ENCODE results near the gene GRM5. TPM values are rescaled to one million over a fixed set of nuclear protein-coding genes. Genes with fewer than 3 reads are reported as not detected.

The GRM5 gene
- total RNA-seq, 1 donor from 2014 or later = 0.13 TPM

DNA sequence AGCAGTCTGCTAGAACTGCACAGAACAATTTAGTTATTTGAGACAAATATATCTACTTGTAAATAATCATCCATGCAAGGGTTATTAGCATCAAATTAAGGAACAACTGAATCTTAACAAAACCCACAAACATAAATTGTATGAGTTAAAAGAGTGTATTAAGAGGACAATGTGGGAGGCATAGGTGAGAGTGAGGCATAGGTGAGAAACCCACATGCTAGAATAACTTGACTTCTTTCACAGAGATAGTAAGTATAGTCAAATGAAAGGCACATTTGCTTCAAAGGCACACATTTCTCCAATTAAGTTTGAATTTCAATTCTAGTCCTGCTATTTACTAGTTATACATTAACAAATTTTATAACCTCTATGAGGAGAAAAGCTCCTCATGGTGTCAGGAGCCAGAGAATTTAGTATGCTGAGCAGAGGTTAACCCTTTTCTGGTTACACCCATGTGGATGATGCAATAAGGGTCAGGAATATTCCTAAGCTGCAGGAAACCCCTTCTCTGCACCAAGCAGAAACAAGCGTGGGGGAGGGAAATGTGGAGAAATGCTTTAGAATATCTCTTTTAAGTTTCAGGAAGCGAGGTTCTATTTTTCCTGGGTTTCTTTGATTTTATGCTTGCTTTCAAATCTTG, 264.2 kb downstream of the GRM5 start:
- intact Hi-C loops (cut with DNase I) = no loop called here
- no peak for ATAC-seq (ENCODE audit: poor library complexity)

DNA sequence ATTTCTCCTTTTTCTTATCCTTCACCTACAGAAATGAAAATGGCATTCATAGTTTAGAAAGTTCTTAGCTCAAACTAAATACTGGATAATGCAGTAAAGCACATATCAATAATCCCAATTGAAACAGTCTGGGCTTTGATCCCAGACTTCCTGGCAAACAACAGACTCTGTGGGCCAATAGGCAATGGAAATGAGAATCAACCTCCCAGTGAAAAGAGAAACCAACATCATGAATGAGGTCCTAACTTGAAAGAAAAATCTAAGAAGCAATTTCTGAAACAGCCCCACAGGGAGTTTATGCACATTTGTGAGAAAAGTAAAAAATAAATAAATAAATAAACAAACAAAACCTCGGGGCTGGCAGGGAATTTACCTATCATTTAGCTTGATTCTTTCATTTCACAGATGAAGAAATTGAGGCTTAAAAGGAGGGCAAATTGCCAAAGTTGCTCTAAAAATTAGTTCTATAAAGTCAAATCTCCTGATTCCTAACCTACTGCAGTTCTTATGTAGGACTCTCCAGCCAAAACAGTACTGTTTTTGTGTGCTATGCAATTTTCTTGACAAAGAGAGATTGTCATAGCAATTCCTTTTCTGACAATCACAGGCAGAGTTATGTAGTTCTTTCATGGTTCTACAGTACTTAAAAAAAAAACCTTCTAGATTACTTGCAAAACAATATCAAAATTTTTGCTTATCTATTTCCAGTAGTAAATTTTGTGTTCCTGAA, 265.8 kb downstream of the GRM5 start:
- DNase-seq (no peak), ATAC-seq (ENCODE audit: poor library complexity) (no peak)
- intact Hi-C loops (cut with DNase I) = no loop called here

More for the DNA sequence above, 264.2 kb downstream of the GRM5 start:
- no peak for DNase-seq

DNA sequence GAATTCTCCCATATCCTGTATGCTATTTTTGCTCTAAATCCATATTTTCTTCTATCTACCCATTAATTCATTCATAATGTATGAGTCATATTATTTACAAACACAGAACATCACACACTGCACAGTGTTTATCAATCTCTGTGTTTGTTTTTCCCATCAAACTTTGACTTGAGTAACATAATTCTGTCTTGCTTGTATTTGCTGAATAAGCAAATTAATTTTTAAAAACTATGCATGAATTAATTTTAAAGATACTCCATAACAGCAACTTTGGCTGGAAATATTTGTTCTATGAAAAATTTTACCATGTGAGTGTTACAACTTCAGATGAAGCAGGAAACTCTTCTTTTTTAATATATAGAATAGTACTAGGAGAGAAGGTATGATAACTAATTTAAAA, 275.6 kb downstream of the GRM5 start:
- intact Hi-C loops (cut with DNase I) = no loop called here
- ATAC-seq (ENCODE audit: poor library complexity) = no peak
- DNase-seq = no peak

DNA sequence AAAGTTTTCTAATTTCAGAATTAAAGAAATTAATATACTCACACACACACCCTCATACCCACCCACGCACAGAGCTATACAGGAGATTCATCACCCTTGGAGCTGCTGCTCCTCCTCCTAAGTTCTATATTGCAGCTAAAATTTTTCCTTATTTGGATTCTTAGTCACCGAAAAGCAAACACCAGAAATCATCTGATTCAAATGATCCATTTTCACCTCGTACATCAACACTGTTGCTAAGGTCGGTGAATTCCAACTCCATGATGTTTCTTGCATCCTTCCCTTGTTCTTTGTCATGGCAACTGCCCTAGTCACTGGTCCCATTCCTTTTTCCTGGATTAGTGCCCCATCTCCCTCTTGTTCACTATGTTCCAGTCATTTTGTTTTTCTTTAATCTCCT, 286.2 kb downstream of the GRM5 start:
- no peak for DNase-seq
- intact Hi-C loops (cut with DNase I) = no loop called here
- no peak for ATAC-seq (ENCODE audit: poor library complexity)

DNA sequence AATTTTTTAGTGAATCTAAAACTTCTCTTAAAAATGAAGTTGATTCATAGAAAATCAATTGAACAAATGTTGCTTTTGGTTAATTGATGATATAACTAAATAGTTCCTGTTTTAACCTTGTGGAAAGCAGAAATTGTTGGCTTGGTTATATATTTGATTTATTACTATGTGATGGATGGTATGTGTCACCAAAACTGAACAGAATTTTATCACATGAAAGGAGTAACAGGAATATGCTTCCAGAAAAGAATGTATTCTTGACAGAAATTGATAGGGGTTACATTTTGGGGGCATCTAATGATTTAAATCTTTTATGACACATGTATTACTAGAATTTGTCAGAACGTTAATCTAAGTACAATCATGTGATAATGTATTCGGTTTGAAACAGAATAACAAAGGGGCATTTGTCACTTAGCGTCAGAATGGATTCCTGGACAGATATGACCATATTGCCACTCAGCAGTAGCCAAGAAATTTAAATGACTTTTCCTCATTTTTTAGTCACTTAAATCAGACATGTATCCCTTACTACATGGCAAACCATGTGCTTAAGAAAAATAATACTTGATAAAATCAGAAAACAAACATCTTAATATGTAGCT, 295.2 kb downstream of the GRM5 start:
- DNase-seq (no peak), ATAC-seq (ENCODE audit: poor library complexity) (no peak)
- intact Hi-C loops (cut with DNase I) = no loop called here

DNA sequence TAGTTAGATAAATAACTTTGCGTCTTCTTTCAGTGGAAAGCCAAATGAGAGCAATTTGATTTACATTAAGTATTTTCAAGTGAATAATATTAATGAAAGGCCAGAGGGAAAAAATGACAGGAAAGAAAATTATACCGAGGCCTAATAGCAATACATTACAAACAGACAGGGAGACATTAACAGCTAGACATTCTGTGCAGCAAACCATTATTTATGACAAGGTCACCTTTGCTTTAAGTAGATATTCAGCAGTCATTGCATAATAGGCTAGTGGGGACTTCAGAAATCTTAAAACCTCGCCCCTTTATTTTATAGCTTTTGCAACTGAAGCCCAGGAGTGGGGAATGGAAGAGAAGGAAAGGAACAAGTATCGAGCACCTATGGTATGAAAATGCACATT, 321.6 kb downstream of the GRM5 start:
- intact Hi-C loops (cut with DNase I) = no loop called here
- no peak for ATAC-seq (ENCODE audit: poor library complexity)
- no peak for DNase-seq

DNA sequence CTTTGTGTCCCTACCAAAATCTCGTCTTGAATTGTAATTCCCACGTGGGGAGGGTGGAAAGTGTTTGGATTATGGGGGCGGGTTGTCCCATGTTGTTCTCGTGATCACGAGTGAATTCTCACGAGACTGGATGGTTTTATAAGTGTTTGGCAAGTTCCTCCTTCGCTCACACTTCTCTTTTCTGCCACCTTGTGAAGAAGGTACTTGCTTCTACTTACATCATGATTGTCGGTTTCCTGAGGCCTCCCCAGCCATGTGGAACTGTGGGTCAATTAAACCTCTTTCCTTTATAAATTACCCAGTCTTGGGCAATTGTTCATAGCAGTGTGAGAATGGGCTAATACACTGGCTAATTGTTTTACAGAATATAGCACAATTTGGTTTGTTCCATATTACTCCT, 326.3 kb downstream of the GRM5 start:
- no peak for ATAC-seq (ENCODE audit: poor library complexity)
- no peak for DNase-seq
- intact Hi-C loops (cut with DNase I) = no loop called here

DNA sequence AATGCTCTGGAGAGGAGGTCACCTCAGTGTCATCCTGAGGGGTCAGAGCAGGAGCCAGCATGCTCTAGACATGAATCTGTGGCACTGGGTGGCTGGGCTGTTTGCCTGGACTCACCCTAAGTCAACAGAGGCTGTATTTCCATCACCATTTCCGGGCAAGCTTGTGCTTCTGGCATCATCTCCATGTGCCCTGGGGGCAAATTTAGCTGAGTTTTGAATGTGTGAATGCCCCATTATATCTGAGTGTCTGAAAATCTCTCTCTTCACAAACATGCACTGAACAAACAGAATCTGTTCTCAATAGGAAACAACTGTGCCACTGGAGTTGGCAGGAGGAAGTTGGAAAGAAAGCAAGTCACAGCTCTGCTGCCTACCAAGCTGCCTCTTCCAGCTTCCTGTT, 356.2 kb downstream of the GRM5 start:
- intact Hi-C loops (cut with DNase I) = no loop called here
- ATAC-seq (ENCODE audit: poor library complexity) = no peak
- DNase-seq = no peak

DNA sequence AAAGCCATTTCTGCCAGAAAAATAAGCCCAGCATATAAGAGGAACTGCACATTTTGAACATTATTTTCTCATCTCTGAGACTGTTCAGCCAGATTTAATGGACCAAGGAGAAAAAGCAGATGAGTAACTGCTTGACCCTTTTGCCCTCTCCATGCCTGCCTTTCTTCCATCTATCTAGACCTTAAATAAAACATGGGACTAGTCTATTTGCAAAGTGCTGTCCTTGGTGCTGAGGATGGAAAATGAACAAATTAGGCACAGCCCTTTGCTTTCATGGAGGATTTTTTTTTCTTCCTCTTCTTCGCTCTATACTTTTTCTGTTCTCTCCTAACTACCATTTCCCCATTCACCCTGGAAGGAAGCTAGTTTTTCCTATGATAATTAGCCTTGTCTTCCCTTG, 361.3 kb downstream of the GRM5 start:
- ATAC-seq (ENCODE audit: poor library complexity) (no peak), DNase-seq (no peak)
- intact Hi-C loops (cut with DNase I) = no loop called here

DNA sequence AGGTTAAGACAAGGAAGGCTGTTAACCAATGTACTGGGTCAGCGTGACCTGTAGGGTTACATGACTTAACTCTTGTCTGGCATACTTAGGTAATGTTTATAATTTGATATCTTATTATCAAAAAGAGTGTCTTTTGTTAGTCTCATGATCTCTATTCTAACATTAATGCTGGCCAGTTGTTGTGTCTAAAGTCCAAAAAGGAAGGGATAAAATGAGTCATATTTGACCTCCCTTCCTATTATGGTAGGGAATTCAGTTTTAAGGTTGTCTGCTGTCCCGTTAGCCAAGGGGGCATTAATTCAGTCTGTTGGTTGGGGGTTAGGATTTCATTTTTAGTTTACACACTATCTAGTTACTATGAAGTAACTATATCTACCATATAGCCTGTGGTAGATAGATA, 364.0 kb downstream of the GRM5 start:
- intact Hi-C loops (cut with DNase I) = no loop called here
- DNase-seq (no peak), ATAC-seq (ENCODE audit: poor library complexity) (no peak)

DNA sequence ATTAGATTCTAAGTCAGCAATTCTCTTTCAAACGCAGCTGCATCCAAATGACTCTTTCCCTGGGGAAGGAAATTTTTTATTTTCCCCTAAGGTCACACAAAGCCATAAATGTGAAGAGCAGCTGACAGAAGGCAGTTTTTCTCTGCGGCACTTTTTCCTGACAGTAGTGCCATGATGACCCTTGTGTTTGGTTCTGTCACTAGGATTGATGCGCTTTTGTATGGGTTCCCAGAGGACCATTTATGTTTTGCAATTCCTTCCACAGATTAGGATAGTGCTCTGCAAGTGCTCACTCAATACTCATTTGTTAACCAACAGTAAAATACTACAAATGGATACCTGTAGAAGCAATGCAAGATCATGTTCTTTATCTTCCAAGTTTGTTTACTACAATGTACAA, 368.6 kb downstream of the GRM5 start:
- intact Hi-C loops (cut with DNase I) = no loop called here

DNA sequence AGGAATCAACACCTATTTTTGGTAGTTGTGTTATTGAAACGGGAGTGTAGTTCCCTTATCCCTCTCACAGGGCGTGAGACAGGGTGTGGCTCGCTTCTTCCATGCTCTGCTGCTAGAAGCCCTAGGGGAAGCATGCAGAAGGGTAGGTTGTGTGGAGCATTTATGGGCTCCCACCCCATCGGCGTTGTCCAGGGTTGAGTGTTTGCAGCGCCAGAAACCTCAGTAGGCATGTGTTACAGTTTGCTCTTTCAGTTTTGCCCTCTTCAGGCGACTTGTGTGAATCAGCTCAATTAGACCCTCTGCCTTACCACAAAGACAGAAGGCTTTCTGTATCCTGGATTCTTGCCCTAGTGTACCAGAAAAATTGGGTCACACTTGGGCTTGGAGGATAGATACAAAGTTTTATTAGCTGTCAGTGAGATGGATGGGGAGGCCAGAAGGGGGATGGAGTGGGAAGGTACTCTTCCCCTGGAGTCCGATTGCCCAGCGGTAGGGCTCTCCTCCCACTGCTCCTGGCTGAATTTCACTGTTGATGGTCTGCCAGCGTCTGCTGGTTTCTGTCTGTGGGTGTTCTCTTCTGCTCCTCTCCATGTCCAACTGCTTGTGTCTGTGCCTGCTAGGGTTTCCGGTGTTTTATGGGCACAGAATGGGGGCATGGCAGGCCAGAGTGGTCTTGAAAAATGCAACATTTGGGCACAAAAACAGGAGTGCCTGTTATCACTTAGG, 369.9 kb downstream of the GRM5 start:
- no peak for ATAC-seq (ENCODE audit: poor library complexity)
- intact Hi-C loops (cut with DNase I) = no loop called here
- no peak for DNase-seq

More for the DNA sequence above, 368.6 kb downstream of the GRM5 start:
- DNase-seq (no peak), ATAC-seq (ENCODE audit: poor library complexity) (no peak)

DNA sequence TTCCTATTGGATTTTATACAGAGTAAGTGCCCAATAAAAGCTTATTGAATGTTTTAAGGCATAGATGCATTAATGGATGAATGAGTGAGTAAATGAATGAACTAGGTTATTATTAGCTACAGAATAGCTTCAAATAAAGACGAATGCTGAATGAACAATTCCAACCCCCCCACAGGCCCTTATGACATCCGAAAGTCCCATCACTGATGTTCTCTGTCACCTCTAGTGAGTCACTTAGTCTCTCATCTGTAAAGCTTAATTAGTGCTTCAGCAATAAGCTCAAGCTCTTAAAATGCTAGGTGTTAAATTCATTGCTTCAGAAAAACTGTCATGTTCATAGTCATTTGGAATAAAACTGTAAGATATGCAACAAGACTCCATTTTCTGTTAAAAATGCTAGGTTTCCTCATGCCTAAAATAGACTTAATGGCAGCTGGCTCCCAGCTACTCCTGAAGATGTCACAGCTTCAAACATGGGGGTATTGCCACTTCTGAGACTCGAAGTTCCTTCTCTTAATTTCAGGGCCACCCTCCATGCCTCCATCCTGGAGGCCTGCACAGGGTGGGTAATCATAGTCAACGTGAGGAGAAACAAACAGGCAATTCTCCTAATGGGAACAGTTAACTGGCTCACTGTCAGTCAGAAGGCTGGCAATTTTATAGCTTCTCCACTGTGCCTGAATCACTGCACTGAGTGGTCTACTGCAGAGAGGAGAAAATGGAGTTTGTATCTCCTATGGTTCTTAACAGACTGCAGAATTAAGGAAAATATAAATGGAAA, 373.3 kb downstream of the GRM5 start:
- DNase-seq (no peak), ATAC-seq (ENCODE audit: poor library complexity) (no peak)
- intact Hi-C loops (cut with DNase I) = no loop called here

DNA sequence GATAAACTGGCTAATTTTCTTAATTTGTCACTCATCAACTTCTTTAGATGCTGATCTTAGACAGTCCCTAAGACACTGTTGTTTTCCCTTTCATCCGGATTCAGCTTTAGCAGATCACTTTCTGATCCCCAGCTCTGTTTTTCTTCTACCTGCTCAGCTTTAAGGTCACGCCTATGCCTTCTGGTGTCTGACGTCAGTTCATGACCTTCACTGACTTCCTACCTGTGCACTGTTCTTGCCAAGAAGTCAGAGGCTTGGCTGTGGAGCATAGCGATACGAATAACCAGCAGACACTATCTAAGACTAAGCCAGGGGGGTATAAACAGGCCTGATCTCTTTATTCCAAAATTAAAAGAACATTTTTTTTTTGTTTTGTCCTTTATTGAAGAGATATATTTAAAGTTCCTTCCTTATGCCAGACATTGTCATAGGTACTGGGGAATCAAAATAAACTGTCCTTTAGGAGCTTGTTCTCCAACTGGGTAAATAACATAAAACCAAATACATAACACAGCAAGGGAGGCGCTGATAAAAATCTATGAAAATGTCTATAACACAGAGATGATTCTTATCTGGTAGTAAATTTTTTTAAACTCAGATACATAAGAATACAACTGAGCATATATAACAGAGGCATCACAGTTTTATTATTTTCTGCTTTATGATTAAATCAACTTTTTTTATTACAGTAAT, 376.1 kb downstream of the GRM5 start:
- no peak for DNase-seq
- intact Hi-C loops (cut with DNase I) = no loop called here
- no peak for ATAC-seq (ENCODE audit: poor library complexity)

DNA sequence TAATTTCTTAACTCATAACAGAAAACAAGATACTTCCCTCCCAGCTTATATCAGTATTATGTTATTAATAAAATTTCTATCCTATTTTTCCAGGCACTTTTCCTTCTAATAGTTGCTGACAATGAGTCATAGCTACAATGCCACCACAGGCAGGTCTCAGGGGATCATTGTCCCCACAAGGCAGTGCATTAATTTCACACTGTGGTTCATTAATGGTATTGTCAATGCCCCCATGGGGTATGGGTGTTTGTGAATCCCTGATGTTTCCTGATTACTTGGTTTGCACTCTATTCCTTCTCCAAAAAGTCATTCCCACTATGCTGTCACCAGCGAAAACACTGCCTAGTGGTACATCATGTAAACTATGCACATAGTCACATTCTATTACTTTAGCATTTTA, 382.8 kb downstream of the GRM5 start:
- intact Hi-C loops (cut with DNase I) = no loop called here
- ATAC-seq (ENCODE audit: poor library complexity) (no peak), DNase-seq (no peak)

DNA sequence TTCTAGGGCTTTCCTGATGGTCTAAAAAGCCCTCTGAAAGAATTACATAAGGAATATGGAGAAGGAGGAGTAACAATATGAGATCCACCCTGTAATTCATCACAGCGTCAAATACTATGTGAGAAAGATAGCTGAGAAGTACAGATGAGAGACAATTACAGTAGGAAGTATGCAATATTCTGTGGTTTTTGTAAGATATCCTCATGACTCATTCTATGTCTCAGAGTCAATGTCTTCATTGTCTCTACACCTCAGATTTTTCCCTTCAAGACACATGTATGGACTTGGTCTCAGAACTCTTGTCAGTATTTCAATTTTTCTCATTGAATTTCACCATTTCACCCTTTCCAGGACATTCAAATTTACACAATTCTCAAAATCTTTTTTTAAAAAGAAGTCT, 385.0 kb downstream of the GRM5 start:
- DNase-seq = no peak
- no peak for ATAC-seq (ENCODE audit: poor library complexity)
- intact Hi-C loops (cut with DNase I) = no loop called here

DNA sequence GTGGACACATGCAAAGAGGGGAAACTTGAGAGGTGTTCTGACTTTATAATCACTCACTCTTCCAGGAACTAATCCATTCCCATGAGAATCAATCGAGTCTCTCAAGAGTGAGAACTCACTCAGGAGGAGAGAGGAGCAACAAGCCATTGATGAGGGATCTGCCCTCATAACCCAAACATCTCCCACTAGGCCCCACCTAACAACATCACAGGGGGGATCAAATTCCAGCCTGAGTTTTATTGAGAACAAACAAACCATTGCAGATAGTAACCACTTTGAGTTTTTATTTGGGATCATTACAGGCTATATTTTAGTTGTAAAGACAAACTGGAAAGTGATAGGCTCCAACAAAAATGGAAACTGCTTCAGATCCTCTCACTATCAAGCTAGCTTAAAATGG, 399.4 kb downstream of the GRM5 start:
- DNase-seq (no peak), ATAC-seq (ENCODE audit: poor library complexity) (no peak)
- intact Hi-C loops (cut with DNase I) = no loop called here

DNA sequence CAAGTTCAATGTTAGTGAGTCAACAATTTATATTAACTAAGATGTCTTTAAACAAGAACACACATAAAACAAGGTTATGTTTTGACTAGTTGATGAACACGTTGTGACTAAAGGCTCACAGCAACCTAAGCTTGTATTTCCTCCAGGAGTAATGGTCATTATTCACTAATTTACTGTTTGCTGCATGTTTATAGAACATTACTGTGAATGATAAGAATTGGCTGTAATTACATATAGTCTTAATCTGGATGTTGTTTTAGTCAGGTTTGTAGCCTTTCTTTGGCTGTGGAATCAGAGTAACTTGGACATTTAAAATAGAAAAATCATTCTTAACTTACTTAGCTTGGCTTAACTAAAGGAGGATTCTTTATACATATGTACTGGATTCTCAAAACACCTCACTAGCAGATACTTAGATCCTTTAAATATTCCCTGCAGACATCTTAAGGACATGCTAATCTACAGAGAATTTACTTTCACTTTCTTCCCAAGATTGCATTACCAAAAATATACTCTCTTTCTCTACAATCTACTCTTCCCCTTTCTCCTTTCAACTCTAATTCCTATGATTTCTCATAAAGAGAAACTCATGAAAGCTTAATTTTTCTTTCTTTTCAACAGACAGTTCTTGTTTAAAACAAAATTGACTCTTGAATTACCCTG, 408.6 kb downstream of the GRM5 start:
- intact Hi-C loops (cut with DNase I) = no loop called here
- ATAC-seq (ENCODE audit: poor library complexity) = no peak
- DNase-seq = no peak

Data from Right ventricle myocardium superior (tissue), 1 donor.